ENCODE data around the gene KIF1C.

The KIF1C gene

GRCh38 chr17:4997302-4998026 lies at the start of gene KIF1C, which contains the start of gene INCA1:
TSS of gene KIF1C (plus strand) at chr17:4997950. CDS start at chr17:5000247, 2,297 bp downstream.
TSS of gene INCA1 (minus strand) at chr17:4997522. CDS start at chr17:4994437, 3,085 bp downstream.
- peak; percentile 84 for DNase-seq (ENCODE audit: low read depth in 1 of 2, low spot score in 1 of 2)

DNA sequence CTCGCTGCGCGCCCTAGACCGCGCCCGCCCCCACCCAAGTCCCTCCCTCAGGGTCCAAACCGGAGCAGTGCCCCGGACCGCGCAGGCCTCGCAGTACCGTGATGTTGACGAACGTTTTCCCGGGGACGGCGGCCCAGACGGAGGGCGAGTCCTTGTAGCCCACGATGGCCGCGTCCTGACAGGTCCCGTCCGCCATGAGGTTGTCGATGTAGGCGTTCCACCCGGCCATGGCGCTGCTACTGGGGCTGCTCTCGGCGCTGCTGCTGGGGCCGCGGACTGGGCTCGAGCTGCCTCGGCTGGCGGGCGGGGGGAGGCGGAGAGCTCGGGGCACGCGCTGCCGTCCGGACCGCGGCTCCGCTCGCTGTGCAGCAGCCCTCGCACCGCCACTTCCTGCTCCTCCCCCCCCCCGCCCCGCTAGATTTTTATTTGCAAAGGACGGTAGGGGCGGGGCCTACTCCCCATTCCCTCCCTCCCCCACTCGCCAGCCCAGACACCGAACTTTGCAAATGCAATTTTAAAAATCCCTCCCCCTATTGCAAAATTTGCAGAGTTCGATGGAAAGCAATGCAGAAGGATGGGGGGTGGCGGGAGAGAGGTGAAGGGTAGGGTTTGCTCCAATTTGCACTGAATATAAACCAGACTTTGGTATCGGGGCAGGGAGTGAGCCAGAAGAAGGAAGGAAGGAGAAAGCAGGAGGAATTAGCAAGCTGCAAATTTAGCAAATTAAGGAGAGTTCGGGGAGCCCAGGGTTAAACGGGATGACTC lies 49.4 kb upstream of the KIF1C start, which contains the start of gene PFN1:
Gene PFN1 (minus strand): TSS at position 365 of the 765 bp plus-strand sequence. CDS start 136 bp downstream, at position 229.
- DNase-seq (ENCODE audit: low read depth in 1 of 2, low spot score in 1 of 2) = peak; percentile 83 to 85

DNA sequence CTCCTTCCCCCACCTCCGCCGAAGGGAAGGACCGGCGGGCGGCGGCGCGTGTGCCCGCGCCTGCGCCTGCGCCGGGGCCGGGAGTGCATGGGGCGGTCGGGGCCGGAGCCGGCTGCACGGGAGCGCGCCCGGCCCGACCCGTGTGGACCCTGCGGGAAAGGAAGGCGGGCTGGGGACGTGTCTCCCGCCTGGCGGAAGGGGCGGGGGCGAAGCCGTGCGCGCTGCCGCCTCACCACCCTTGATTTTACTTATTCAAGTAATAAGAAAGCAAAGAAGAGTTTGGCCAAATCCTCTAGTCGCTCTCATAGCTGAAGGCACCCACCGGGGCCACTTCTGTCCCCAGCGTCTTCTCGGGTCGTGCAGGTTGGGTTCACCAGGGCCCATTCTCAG lies 48.8 kb upstream of the KIF1C start:
- peak; percentile 47 to 59 for DNase-seq (ENCODE audit: low read depth in 1 of 2, low spot score in 1 of 2)

GRCh38 chr17:4949321-4950074 lies 48.3 kb upstream of the KIF1C start:
- DNase-seq (ENCODE audit: low read depth in 1 of 2, low spot score in 1 of 2) = peak; percentile 57 to 61

- peak in 1 of 2 donors; percentile 58 for DNase-seq (ENCODE audit: low read depth in 1 of 2, low spot score in 1 of 2)
These were observed 47.5 kb upstream of the KIF1C start for GRCh38 chr17:4950075-4950745.

- no peak for DNase-seq (ENCODE audit: low read depth in 1 of 2, low spot score in 1 of 2)
These were observed 47.0 kb upstream of the KIF1C start, which contains the start of gene ENO3 for GRCh38 chr17:4950746-4951204. TSS of gene ENO3 (plus strand) at chr17:4951119. CDS start at chr17:4951830, 711 bp downstream.

DNA sequence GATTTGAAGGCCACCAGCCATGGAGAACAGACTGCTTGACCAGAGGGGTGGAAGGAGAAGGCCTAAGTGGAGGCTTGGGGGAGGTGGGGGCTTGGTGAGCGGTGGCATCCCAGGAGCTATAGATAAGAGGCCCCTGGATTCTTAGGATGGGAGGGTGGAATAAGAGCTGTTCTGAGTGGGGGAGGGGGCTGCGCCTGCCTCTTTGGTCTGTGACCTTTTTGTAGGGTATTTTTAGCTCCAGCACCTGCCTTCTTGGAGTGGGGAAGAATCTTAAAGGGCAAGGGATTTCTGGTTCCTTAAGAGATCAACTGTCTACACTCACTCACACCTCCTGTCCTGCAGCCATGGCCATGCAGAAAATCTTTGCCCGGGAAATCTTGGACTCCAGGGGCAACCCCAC lies 46.3 kb upstream of the KIF1C start:
- no peak for DNase-seq (ENCODE audit: low read depth in 1 of 2, low spot score in 1 of 2)

GRCh38 chr17:4953451-4953961 lies 44.2 kb upstream of the KIF1C start:
- no peak for DNase-seq (ENCODE audit: low read depth in 1 of 2, low spot score in 1 of 2)

- DNase-seq (ENCODE audit: low read depth in 1 of 2, low spot score in 1 of 2) = no peak
These were observed 42.7 kb upstream of the KIF1C start for GRCh38 chr17:4955091-4955490.

DNA sequence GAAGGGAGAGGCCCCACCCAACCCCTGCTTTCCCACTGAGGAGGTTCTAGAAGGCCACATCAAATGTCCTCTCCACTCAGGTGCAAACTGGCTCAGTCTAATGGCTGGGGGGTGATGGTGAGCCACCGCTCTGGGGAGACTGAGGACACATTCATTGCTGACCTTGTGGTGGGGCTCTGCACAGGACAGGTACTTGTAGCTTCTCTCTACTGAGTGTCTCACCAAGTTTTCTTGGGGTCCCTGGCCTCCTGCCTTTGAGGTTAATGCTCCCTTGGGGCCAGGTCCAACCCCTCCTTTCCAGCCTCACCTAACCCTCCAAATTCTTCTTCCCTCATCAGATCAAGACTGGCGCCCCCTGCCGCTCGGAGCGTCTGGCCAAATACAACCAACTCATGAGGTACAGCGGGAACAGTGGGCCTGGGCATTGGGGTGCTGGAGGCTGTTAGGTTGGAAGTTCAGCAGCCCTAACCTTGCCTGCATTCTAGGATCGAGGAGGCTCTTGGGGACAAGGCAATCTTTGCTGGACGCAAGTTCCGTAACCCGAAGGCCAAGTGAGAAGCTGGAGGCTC lies 41.2 kb upstream of the KIF1C start:
- DNase-seq (ENCODE audit: low read depth in 1 of 2, low spot score in 1 of 2) = no peak

DNA sequence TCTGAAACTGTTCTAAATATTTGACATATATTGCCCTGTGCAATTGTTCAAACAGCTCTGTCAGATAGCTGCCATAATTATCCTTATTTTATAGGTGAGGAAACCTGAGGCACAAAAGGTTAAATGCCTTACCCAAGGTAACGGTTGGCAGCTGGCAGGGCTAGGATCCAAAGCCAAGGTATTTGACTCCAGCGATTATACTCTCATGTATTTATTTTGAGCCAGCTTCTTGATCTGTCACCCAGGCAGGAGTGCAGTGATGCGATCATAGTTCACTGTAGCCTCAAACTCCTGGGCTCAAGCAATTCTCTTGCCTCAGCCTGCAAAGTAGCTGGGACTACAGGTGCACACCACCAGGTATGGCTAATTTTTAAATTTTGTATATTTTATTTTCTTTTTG lies 39.6 kb upstream of the KIF1C start:
- no peak for DNase-seq (ENCODE audit: low read depth in 1 of 2, low spot score in 1 of 2)

DNA sequence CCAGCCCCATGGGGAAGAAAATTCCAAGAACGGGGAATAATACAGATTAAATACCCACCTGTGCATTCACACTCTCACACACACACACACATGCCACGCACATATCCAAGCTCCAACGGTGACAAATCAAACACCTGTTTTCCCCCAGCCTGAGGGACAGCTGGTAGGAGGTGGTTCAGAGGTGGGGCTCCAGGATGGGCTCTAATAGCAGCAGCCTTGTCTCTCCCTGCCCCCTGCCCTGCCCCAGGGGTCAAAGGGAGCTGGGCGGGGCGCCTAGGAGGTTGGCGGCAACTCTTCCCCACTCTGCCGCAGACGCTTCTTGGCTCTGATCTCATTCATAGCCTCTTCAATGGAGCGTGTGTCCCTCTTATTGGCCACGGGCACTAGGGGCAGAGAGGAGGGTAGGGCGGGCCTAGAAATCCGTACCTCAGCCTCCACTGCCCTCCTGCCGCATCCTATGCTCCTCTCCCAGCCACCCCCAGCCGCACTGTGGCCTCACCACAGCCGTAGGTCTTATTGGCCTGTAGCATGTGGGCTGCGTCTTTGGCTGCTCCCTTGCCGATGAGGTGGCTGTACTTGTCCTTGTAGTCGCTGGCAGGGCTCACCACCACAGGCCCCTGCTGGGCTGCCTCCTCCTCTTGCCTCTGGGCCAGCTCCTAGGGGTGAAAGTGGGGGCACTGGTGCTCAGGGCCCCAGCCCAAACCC lies 38.3 kb upstream of the KIF1C start:
- no peak for DNase-seq (ENCODE audit: low read depth in 1 of 2, low spot score in 1 of 2)

DNA sequence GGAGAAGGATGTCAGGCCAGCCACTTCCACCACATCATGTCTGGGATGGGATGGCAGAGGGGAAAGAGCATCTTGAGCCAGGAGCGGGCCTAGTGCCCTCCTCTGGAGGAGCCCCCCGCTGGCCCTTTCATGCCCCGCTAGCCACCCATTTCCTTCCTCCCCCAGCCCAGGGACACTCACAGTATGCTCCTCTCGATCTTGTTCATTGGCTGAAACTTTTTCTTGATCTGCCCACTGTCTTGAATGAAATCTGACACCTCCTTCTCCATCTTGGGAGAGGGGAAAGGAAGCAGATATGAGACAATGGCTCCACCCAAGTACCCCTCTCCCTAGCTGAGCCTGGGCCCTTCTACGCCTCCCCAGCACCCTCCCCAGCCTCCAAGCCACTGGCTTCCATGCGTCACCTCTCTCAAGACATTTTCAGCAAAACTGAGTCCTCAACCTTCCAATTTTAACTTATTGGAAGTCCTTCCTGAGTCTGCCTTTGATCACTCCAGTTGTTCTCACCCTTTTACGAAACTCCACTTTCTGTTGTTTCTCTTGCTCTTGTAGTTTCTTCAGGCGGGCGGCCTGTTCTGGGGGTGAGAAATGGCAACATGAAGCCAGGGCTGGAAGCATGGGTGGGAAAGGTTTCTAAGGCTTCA lies 37.3 kb upstream of the KIF1C start:
- DNase-seq (ENCODE audit: low read depth in 1 of 2, low spot score in 1 of 2) = no peak

DNA sequence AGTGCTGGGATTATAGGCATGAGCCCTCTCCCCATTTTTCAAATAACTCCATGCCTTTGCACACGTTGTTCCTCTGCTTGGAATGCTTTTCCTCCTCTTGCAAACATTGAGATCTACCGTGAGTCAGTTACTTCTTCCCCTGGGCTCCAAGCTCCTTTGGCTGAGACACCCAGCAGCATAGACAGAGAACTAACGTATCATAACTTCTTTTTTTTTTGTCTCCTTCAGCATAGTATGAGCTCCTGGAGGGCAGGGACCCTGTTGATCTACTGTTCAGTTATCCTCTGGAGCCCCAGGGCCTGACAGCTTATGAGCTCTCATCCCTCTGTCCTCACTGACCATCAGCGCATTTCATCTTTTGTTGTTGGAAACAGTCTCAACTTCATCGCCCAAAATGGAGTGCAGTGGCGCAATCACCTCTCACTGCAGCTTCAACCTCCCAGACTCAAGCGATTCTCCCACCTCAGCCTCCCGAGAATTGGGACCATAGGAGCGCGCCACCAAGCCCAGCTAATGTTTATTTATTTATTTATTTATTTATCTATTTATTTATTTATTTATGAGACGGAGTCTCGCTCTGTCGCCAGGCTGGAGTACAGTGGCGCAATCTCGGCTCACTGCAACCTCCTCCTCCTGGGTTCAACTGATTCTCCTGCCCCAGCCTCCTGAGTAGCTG lies 32.3 kb upstream of the KIF1C start:
- no peak for DNase-seq (ENCODE audit: low read depth in 1 of 2, low spot score in 1 of 2)

DNA sequence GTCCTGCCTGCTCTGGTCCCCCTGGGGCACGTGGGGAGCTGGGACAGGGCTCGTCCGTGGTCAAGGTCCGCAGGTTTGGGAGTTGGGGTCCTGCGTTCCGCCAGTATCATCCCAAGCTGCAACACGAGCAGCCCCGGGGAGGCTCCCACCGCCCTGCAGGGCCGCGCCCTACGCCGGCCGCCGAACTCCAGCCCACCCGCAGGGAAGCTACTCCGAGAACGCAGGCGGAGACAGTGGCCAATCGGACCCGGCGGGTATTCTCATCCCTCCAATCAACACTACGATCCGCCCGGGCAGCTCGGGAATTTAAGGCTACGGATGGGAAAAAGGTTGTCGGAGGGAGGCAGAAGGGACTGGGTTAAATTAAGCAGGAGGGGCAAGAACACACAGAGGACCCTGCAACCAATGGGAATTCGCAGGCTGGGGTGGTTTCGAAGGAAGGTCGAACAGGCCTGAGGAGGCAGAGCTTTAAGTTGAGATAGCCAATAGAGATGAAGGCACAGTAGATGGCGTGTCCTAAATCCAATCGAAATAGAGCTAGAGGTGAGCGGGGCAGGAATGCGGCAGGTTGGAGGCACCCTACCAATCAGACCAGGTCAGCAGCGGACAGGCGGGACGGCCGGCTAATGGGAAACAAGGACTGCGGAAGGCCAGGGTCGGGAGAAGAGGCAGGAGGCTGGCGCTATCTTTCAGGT lies 30.8 kb upstream of the KIF1C start:
- peak; percentile 75 to 89 for DNase-seq (ENCODE audit: low read depth in 1 of 2, low spot score in 1 of 2)

- peak; percentile 86 to 93 for DNase-seq (ENCODE audit: low read depth in 1 of 2, low spot score in 1 of 2)
These were observed 29.9 kb upstream of the KIF1C start, which contains the start of gene SPAG7 for GRCh38 chr17:4967539-4968485. TSS of gene SPAG7 (minus strand) at chr17:4967817. CDS start at chr17:4967804, 13 bp downstream.
